ENCODE data around the gene PRKN. TPM values are rescaled to one million over a fixed set of nuclear protein-coding genes. Genes with fewer than 3 reads are reported as not detected.

The PRKN gene
- total and polyA plus RNA-seq, 9 of the 15 experiments (the other 6 are each of a cell fraction or from before 2014, with no cell fraction given): 0.03 to 0.96 (median 0.15) TPM; not detected in 2

DNA sequence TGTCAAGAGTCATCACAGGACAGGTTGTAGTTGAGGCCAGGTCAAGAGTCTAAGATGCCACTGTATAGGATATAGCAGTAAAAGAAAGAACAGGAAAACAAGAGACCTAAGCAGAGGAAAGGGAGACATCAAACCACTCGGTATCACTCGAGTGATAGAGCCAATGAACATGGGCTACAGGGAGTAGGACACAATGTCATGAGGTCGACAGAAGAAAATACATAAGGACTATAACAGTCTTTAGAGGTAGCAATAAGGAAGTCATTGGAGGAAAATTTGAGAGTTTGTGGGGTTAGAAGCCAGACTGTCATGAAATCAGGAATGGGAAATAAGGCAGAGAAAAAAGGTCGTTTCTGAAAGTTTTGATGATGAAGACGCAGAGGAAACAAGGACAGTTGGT, 99.7 kb downstream of the PRKN start:
- Histone ChIP-seq H3K9ac (ENCODE audit: insufficient read depth in 1 of 2, low read depth in 2 of 2, low read length in 2 of 2) (no peak overlapping the region), H2AFZ (ENCODE audit: low read depth, low read length) (no peak overlapping the region), H3K4me3 (no peak overlapping the region), H3K79me2 (ENCODE audit: control insufficient read depth, insufficient read depth, low read length) (no peaks in the 10 kb centered on the region), H3K4me1 (replicated peaks in 1 of 2; ENCODE audit: control insufficient read depth in 2 of 2, insufficient read depth in 2 of 2, low read length in 2 of 2) (no peaks in the 10 kb centered on the region), H4K20me1 (replicated peaks; ENCODE audit: control insufficient read depth, insufficient read depth, low read length) (no peaks in the 10 kb centered on the region), H3K9me1 (ENCODE audit: control insufficient read depth, insufficient read depth, low read length) (no peaks in the 10 kb centered on the region), H3K27me3 (ENCODE audit: control insufficient read depth in 2 of 2, insufficient read depth in 2 of 2, low read length in 2 of 2) (no peaks in the 10 kb centered on the region), H3K27ac (ENCODE audit: extremely low read depth, low read depth, low read length) (no peak overlapping the region), H3K9me3 (replicated peaks; ENCODE audit: control insufficient read depth, insufficient read depth, low read depth, low read length) (no peaks in the 10 kb centered on the region), H3K36me3 (ENCODE audit: control insufficient read depth, insufficient read depth, low read length) (no peaks in the 10 kb centered on the region), H3K4me2 (ENCODE audit: insufficient read depth, low read length) (no peak overlapping the region)
- WGBS (ENCODE audit: insufficient coverage, low coverage, missing lambda C conversion rate): 0% methylated on average over 5 of the region's 5 CpGs
- TF ChIP-seq, protein P1, sequence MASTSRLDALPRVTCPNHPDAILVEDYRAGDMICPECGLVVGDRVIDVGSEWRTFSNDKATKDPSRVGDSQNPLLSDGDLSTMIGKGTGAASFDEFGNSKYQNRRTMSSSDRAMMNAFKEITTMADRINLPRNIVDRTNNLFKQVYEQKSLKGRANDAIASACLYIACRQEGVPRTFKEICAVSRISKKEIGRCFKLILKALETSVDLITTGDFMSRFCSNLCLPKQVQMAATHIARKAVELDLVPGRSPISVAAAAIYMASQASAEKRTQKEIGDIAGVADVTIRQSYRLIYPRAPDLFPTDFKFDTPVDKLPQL (IDR thresholded peaks at IDR 0.05; ENCODE audit: extremely low read depth, insufficient read length): no peak
- TF ChIP-seq, protein P2, sequence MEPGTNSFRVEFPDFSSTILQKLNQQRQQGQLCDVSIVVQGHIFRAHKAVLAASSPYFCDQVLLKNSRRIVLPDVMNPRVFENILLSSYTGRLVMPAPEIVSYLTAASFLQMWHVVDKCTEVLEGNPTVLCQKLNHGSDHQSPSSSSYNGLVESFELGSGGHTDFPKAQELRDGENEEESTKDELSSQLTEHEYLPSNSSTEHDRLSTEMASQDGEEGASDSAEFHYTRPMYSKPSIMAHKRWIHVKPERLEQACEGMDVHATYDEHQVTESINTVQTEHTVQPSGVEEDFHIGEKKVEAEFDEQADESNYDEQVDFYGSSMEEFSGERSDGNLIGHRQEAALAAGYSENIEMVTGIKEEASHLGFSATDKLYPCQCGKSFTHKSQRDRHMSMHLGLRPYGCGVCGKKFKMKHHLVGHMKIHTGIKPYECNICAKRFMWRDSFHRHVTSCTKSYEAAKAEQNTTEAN (CRISPR knock-in tag; IDR thresholded peaks at IDR 0.05): no peak
- TF ChIP-seq OTX1 (CRISPR knock-in tag; IDR thresholded peaks at IDR 0.05) (no peak), FOXA3 (CRISPR knock-in tag; conservative IDR thresholded peaks at IDR 0.05 in 1 of 2, IDR thresholded peaks at IDR 0.05 in 1 of 2) (no peak), SMARCC2 (IDR thresholded peaks at IDR 0.05; ENCODE audit: low read depth) (no peak), SMC3 (conservative IDR thresholded peaks at IDR 0.05; ENCODE audit: insufficient read depth, low read depth, low read length) (no peak), ZNF239 (CRISPR knock-in tag; IDR thresholded peaks at IDR 0.05) (no peak), ZNF586 (CRISPR knock-in tag; conservative IDR thresholded peaks at IDR 0.05) (no peak), BCOR (IDR thresholded peaks at IDR 0.05) (no peak), ZNF785 (CRISPR knock-in tag; IDR thresholded peaks at IDR 0.05) (no peak), FOXA1 (IDR thresholded peaks at IDR 0.05; ENCODE audit: borderline replicate concordance) (no peak), ZFPM2 (CRISPR knock-in tag; IDR thresholded peaks at IDR 0.05) (no peak), ARNT (IDR thresholded peaks at IDR 0.05) (no peak), KLF13 (tag; IDR thresholded peaks at IDR 0.05; ENCODE audit: borderline replicate concordance, low read depth) (no peak)
- TF ChIP-seq, protein P3, sequence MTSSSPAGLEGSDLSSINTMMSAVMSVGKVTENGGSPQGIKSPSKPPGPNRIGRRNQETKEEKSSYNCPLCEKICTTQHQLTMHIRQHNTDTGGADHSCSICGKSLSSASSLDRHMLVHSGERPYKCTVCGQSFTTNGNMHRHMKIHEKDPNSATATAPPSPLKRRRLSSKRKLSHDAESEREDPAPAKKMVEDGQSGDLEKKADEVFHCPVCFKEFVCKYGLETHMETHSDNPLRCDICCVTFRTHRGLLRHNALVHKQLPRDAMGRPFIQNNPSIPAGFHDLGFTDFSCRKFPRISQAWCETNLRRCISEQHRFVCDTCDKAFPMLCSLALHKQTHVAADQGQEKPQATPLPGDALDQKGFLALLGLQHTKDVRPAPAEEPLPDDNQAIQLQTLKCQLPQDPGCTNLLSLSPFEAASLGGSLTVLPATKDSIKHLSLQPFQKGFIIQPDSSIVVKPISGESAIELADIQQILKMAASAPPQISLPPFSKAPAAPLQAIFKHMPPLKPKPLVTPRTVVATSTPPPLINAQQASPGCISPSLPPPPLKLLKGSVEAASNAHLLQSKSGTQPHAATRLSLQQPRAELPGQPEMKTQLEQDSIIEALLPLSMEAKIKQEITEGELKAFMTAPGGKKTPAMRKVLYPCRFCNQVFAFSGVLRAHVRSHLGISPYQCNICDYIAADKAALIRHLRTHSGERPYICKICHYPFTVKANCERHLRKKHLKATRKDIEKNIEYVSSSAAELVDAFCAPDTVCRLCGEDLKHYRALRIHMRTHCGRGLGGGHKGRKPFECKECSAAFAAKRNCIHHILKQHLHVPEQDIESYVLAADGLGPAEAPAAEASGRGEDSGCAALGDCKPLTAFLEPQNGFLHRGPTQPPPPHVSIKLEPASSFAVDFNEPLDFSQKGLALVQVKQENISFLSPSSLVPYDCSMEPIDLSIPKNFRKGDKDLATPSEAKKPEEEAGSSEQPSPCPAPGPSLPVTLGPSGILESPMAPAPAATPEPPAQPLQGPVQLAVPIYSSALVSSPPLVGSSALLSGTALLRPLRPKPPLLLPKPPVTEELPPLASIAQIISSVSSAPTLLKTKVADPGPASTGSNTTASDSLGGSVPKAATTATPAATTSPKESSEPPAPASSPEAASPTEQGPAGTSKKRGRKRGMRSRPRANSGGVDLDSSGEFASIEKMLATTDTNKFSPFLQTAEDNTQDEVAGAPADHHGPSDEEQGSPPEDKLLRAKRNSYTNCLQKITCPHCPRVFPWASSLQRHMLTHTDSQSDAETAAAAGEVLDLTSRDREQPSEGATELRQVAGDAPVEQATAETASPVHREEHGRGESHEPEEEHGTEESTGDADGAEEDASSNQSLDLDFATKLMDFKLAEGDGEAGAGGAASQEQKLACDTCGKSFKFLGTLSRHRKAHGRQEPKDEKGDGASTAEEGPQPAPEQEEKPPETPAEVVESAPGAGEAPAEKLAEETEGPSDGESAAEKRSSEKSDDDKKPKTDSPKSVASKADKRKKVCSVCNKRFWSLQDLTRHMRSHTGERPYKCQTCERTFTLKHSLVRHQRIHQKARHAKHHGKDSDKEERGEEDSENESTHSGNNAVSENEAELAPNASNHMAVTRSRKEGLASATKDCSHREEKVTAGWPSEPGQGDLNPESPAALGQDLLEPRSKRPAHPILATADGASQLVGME (CRISPR knock-in tag; IDR thresholded peaks at IDR 0.05): no peak
- in situ Hi-C loops (cut with MboI) (no loop called here), intact Hi-C loops (cut with micrococcal nuclease) (no loop called here)
- BruUV-seq (replicated peaks): no TSS peak
- CTCF ChIA-PET (ENCODE audit: low intra/inter-chr PET ratio): no interaction called here
- FAIRE-seq: no peak
- no peak for DNase-seq (ENCODE audit: extremely low read depth in 1 of 4, low spot score in 3 of 4)
- no peak for ATAC-seq
- POLR2A ChIA-PET: no interaction called here
